Astrocyte of the cerebellum (primary cell): ENCODE results near the gene SHC1.
A peak's percentile ranks its signal among the peaks of the same experiment; 100 is the strongest.

ENCODE experiments used
- DNase-seq: peaks from one replicate; pipeline ENCODE4 v3.0.0-alpha.2; 2011; ENCODE audit warnings: low read depth
- H3K4me3 ChIP-seq: 2 replicates; pipeline ENCODE4 v1.5.1; 2011; ENCODE audit warnings: mild to moderate bottlenecking, low read depth, low read length, moderate library complexity
- in situ Hi-C: cut with HindIII; loops from 2 replicates; pipeline ENCODE4 v1.10.0; 2017; ENCODE audit warnings: low sequenced_read_pairs
- TF ChIP-seq, protein P1 (sequence below): IDR thresholded peaks from 2 replicates; pipeline ENCODE4 v1.5.1; 2012; ENCODE audit warnings: low read length, low read depth, moderate library complexity, mild to moderate bottlenecking; ENCODE audit errors: missing control alignments

Gene SHC1

DNA sequence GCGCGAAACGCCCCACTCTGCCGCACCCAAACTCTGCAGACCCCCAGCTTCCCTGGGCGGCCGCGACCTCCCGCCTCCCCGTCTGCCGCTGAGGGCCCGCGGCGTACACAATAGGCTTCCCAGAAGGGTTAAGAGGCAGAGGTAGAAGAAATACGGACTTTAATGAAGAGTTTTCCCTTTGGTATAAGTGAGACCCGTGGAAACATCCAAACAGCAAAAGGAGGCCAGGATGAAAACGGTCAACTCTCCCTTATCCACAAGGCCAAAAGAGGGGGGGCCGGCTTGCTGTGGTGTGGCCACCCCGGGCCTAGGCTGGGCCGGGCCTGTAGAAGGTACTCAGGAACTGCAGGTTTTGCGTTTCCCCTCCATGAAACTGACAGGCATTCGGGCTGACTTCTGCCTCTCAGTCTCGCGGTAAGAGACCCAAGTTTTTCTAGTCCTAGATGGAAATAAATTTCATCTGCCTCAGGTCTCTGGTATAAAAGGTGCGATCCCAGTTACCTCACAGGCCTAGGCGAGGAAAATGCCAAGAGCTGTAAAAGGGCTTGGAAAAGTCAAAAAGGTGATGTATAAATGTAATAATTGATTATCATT, 8.3 kb downstream of the SHC1 start:
- no peak for DNase-seq
- in situ Hi-C loops, result no loop called here
- TF ChIP-seq, protein P1, sequence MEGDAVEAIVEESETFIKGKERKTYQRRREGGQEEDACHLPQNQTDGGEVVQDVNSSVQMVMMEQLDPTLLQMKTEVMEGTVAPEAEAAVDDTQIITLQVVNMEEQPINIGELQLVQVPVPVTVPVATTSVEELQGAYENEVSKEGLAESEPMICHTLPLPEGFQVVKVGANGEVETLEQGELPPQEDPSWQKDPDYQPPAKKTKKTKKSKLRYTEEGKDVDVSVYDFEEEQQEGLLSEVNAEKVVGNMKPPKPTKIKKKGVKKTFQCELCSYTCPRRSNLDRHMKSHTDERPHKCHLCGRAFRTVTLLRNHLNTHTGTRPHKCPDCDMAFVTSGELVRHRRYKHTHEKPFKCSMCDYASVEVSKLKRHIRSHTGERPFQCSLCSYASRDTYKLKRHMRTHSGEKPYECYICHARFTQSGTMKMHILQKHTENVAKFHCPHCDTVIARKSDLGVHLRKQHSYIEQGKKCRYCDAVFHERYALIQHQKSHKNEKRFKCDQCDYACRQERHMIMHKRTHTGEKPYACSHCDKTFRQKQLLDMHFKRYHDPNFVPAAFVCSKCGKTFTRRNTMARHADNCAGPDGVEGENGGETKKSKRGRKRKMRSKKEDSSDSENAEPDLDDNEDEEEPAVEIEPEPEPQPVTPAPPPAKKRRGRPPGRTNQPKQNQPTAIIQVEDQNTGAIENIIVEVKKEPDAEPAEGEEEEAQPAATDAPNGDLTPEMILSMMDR, result no peak
- H3K4me3 ChIP-seq, result peak overlapping the region; percentile 72

DNA sequence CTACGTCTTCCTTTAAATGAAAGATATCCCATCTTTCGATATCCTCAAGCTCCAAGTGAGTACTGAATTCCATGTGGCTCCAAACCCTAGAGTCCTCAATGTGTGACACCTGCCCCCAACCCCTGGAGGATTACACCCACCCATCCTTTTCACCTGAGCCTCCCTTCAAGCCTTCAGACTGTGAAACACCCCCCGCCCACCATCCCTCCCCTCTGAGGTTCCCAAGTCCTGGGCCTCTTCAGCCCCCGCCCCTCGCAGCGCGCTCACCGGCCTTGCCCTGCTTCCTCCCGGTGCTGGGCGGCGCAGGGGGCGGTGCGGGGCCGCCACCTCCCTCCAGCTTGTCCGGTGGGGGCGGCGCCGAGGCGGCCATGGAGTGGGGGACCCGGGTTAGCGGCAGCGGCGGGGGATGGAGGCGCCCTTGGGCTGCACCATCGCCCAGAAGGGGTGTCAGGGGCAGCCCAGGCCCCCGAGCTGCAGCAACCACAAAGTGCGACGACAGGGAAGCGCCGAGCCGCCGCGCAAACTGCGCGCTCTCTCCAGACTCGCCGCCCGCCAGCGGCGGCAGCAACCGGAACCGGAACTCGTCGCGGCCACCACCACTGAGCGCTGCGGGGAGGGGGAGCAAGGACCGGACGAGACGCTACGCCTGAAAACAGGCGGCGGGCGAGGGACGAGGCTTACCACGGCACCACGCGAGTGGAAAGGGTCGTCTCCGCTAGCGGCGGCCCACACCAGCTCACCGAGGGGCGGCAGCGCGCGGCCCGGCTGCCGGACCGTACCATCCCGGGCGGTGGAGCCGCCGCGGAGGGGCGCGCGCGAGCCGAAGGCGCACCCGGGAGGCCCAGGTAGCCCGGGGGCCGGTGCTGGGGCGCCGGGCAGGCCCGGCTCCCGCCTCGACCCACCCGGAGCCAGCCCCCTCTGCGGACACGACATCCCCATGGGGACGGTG, 9.1 kb downstream of the SHC1 start, which contains the start of gene PYGO2:
Gene PYGO2 (minus strand): TSS at position 576 of the 949 bp plus-strand sequence. CDS start 206 bp downstream, at position 370.
- H3K4me3 ChIP-seq, result peak within 1 kb of the TSS; percentile 72
- in situ Hi-C loops, result no loop called here
- TF ChIP-seq, protein P1, result peak; percentile 23
- no peak for DNase-seq

DNA sequence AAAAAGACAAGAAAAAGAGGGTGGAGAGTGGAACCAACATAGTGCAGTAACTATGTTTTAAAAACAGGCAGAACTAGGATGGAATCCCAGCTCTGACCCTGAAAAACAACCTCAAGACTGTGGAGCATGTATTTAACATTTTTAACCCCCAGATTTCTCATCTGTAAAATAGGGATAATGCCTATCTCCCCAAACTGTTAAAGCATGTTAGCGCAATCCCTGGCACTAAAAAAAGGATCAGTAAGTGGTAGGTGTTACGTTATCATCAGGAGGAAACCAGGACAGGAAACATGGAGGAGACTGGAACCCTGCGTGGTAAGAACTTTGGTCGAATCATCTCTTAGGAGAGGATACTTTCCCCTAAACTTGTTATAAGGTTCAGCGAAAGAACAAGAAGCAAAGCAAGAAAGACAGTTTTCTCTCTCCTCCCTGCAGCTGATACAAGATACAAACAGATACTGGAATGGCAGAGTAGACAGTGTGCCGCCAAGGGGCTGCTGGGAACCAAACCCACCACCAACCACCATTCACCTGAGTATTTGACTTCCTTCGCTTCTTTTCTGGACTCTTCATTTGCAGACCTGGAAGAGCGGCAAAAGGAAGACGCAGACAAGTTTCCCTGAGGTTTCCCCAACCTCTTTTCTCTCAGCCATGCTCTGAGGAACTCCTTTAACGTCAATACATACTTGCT, 10.0 kb downstream of the SHC1 start:
- peak overlapping the region; percentile 72 for H3K4me3 ChIP-seq
- TF ChIP-seq, protein P1, result no peak
- in situ Hi-C loops, result no loop called here
- DNase-seq, result no peak

DNA sequence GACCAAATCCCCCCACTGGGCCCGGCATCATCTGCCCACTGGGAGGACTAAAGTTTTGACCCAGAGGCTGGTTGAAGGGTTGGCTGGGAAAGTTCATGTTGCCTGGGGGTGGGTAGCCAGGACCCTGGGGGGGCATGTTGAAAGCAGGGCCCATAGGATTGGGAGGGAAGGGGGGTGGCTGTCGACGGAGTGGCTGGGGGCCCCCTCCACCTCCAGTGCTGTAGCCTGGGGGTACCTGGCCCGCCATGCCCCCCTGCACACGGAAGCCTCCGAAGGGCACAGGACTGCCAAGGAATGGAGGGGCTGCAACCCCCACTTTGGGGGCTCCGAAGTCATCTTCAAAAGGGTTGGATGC, 11.1 kb downstream of the SHC1 start:
- H3K4me3 ChIP-seq, result no peak overlapping the region
- in situ Hi-C loops, result loop anchor here (5.0 kb wide), 1 partner anchor 53 kb away; no protein-coding TSS in a partner anchor
- TF ChIP-seq, protein P1, result no peak
- no peak for DNase-seq

DNA sequence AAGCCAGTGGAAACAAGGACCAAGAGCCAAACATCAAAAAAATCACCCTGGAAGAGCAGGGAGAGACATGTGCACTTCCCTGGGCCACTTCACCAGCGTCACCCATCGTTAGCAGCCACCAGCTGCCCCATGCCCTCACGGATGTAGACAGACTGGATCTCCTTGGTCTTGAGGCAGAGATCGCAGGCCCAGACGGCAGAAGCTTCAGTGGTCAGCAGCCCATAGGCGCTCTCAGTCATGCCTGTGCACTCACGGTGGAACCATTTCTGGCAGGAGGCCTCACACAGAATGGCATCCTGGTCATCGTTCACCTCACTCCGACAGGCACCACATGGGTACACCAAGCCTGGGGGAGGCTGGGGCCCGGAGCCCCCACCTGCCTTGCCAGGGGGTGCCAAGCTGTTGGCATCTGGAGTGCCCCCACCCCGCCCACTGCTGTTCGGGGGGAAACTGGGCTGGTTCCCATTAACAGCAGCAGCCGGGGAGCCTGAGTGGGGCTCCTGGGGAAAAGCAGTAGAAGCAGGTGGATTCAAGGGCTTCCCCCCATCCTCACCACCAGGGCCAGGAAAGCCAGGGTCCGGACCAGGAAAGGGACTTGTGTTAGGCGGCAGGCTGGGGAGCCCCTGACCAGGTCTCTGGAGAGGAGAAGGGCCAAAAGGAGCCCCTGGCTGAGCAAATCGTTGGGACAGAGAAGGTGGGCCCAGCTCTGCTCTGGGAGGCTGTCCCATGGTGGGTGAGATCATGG, 11.7 kb downstream of the SHC1 start:
- TF ChIP-seq, protein P1, result no peak
- no peak for DNase-seq
- in situ Hi-C loops, result loop anchor here (5.0 kb wide), 1 partner anchor 53 kb away; no protein-coding TSS in a partner anchor
- H3K4me3 ChIP-seq, result no peak overlapping the region
